Astrocyte of the cerebellum (primary cell): ENCODE measurements around the gene SCN4B.

Source experiments
- DNase-seq: peaks from one replicate; pipeline ENCODE4 v3.0.0-alpha.2; 2011; ENCODE audit warnings: low read depth
- H3K4me3 ChIP-seq: 2 replicates; pipeline ENCODE4 v1.5.1; 2011; ENCODE audit warnings: mild to moderate bottlenecking, low read depth, low read length, moderate library complexity
- in situ Hi-C: cut with HindIII; loops from 2 replicates; pipeline ENCODE4 v1.10.0; 2017; ENCODE audit warnings: low sequenced_read_pairs
- TF ChIP-seq, protein P1 (sequence below): IDR thresholded peaks from 2 replicates; pipeline ENCODE4 v1.5.1; 2012; ENCODE audit warnings: low read length, low read depth, moderate library complexity, mild to moderate bottlenecking; ENCODE audit errors: missing control alignments

Gene SCN4B

GRCh38 chr11:118120793-118121192 is 31.8 kb downstream of the SCN4B start:
- no peak overlapping the region for H3K4me3 ChIP-seq
- DNase-seq: no peak
- in situ Hi-C loops: no loop called here
- TF ChIP-seq, protein P1, sequence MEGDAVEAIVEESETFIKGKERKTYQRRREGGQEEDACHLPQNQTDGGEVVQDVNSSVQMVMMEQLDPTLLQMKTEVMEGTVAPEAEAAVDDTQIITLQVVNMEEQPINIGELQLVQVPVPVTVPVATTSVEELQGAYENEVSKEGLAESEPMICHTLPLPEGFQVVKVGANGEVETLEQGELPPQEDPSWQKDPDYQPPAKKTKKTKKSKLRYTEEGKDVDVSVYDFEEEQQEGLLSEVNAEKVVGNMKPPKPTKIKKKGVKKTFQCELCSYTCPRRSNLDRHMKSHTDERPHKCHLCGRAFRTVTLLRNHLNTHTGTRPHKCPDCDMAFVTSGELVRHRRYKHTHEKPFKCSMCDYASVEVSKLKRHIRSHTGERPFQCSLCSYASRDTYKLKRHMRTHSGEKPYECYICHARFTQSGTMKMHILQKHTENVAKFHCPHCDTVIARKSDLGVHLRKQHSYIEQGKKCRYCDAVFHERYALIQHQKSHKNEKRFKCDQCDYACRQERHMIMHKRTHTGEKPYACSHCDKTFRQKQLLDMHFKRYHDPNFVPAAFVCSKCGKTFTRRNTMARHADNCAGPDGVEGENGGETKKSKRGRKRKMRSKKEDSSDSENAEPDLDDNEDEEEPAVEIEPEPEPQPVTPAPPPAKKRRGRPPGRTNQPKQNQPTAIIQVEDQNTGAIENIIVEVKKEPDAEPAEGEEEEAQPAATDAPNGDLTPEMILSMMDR: no peak

DNA sequence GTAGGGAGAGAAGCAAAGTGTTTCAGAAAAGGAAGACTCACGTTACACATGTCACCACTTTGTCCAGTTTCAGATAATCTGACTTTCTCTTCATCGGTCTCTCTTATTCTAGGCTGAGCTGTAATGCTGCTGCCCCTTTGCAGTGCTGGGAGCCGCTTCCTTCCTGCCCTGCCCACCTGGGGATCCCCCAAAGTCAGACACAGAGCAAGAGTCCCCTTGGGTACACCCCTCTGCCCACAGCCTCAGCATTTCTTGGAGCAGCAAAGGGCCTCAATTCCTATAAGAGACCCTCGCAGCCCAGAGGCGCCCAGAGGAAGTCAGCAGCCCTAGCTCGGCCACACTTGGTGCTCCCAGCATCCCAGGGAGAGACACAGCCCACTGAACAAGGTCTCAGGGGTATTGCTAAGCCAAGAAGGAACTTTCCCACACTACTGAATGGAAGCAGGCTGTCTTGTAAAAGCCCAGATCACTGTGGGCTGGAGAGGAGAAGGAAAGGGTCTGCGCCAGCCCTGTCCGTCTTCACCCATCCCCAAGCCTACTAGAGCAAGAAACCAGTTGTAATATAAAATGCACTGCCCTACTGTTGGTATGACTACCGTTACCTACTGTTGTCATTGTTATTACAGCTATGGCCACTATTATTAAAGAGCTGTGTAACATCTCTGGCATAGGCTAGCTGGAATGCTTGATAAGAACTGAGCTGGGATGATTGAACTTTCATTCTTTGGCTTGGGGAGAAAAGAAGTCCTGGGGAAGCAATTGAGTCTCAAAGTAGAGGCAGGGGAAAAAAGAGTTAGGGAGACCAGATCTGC is 34.6 kb downstream of the SCN4B start:
- in situ Hi-C loops: no loop called here
- H3K4me3 ChIP-seq: no peak overlapping the region
- DNase-seq: no peak
- TF ChIP-seq, protein P1: no peak

DNA sequence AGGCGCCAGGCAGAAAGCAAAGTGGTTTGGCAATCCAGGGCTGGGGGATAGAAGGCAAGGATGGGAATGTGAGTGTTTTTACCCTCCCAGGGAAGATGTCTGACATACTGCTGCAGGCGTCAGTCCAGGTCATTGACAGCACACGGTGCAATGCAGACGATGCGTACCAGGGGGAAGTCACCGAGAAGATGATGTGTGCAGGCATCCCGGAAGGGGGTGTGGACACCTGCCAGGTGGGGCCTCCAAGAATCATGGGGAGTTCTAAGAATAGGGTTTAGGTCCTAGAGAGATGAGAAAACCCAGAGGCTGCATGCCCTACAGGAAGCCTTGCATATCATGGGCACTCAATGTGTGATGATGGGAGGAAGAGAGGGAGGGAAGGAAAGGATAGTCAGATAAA is 37.6 kb downstream of the SCN4B start:
- no peak for DNase-seq
- TF ChIP-seq, protein P1: no peak
- H3K4me3 ChIP-seq: no peak overlapping the region
- in situ Hi-C loops: no loop called here

DNA sequence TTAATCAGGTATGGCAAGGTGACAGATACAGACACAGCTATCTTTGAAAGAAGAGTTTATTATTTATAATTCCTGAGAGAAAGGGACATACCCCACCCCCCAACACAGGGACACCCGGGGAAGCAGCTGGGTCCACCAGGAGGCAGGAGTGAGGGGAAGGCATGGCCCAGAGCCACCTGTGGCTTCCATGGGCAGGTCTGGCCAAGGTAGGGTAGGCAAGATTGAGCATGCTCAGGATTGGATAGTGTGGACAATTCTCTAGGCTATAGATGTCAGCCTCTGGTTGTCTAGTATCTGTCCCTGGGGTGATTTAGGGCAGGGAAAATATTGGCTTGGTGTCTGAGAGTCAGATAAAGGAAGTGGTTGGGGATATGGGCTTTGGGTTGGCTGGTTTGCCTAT is 38.4 kb downstream of the SCN4B start:
- no peak for DNase-seq
- in situ Hi-C loops: no loop called here
- H3K4me3 ChIP-seq: no peak overlapping the region
- TF ChIP-seq, protein P1: no peak

DNA sequence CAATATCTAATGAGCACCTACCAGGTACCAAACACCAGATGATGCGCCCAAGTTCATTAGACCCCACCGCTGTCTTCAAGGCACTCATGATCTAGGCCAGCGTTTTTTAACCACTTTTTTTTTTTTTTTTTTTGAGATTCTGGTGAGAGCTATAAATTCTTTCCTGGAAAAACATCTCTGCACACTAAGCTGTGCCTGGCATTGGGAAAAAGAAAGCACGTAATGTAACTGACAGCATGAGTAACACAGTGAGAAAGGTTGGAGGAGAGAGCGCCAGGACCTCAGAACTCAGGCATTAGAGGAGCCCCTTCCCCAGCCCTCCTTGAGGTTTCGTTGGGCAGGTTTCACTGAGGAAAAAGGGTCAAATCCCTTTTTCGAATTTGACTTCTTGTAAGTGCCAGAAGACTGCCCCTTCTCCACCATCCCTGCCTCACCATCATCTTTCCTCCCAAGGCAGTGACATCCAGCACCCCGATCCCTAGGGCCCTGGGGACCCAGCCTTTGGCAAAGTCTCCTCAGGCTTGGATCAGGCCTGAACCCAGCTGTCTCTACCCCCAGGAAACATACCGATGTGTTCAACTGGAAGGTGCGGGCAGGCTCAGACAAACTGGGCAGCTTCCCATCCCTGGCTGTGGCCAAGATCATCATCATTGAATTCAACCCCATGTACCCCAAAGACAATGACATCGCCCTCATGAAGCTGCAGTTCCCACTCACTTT is 39.8 kb downstream of the SCN4B start:
- TF ChIP-seq, protein P1: no peak
- no peak for DNase-seq
- in situ Hi-C loops: no loop called here
- H3K4me3 ChIP-seq: no peak overlapping the region

GRCh38 chr11:118111744-118112035 is 40.9 kb downstream of the SCN4B start:
- DNase-seq: no peak

More at GRCh38 chr11:118111744-118112035, 40.9 kb downstream of the SCN4B start:
- TF ChIP-seq, protein P1: no peak
- in situ Hi-C loops: no loop called here
- H3K4me3 ChIP-seq: no peak overlapping the region
